GM12873 (cell line): Measurements from ENCODE around the gene SBF2.

Experiments
- CTCF ChIP-seq: IDR thresholded peaks from 2 replicates; pipeline ENCODE4 v1.5.1; 2012; ENCODE audit warnings: low read depth, mild to moderate bottlenecking, moderate library complexity, low read length, control low read depth; ENCODE audit not compliant: insufficient read depth; ENCODE audit errors: missing control alignments

The SBF2 gene

GRCh38 chr11:10285148-10285802, 8.7 kb downstream of the SBF2 start:
- no peak for TF ChIP-seq CTCF

- no peak for TF ChIP-seq CTCF
Observed at GRCh38 chr11:10283991-10284390, 10.0 kb downstream of the SBF2 start.

GRCh38 chr11:10282117-10282516, 11.9 kb downstream of the SBF2 start:
- no peak for TF ChIP-seq CTCF

GRCh38 chr11:10275714-10276113, 18.3 kb downstream of the SBF2 start:
- no peak for TF ChIP-seq CTCF

- no peak for TF ChIP-seq CTCF
Observed at GRCh38 chr11:10274726-10275125, 19.3 kb downstream of the SBF2 start.

GRCh38 chr11:10273738-10274137, 20.3 kb downstream of the SBF2 start:
- TF ChIP-seq CTCF, result no peak

GRCh38 chr11:10272132-10272531, 21.9 kb downstream of the SBF2 start:
- TF ChIP-seq CTCF, result no peak
